GM23338 (cell line): ENCODE data around the gene MAST4. TPM values are rescaled to one million over a fixed set of nuclear protein-coding genes. Genes with fewer than 3 reads are reported as not detected.

Source experiments
- ATAC-seq: fragments of 200-7000 bp; cut with Tn5 transposase; 3 replicates; pipeline ENCODE4 v1.9.1; 2020
- DNase-seq: peaks from one replicate; pipeline ENCODE4 v3.0.0-alpha.2; 2015; ENCODE audit warnings: low spot score
- H2AFZ ChIP-seq: fragments of 200-600 bp; sonication (generic); 2 replicates; pipeline ENCODE4 v1.8.0; 2016; ENCODE audit warnings: antibody characterized with exemption, mild to moderate bottlenecking, moderate library complexity
- H3F3A ChIP-seq: fragments of 200-600 bp; sonication (generic); replicated peaks from 2 replicates; pipeline ENCODE4 v1.8.0; 2017; ENCODE audit warnings: antibody characterized with exemption, mixed run types, low read depth
- H3K27ac ChIP-seq: fragments of 200-600 bp; sonication (generic); 2 replicates; pipeline ENCODE4 v1.6.1; 2016; ENCODE audit warnings: low read depth
- H3K27me3 ChIP-seq: fragments of 200-600 bp; sonication (generic); 2 replicates; pipeline ENCODE4 v1.8.0; 2016; ENCODE audit warnings: mild to moderate bottlenecking, mixed run types, moderate library complexity; ENCODE audit not compliant: insufficient read depth
- H3K36me3 ChIP-seq: fragments of 200-600 bp; sonication (generic); 2 replicates; pipeline ENCODE4 v1.8.0; 2016; ENCODE audit warnings: mild to moderate bottlenecking; ENCODE audit not compliant: insufficient read depth
- H3K4me1 ChIP-seq: fragments of 200-600 bp; sonication (generic); 2 replicates; pipeline ENCODE4 v1.8.0; 2016; ENCODE audit warnings: mild to moderate bottlenecking, moderate library complexity; ENCODE audit not compliant: insufficient read depth
- H3K4me2 ChIP-seq: fragments of 200-600 bp; sonication (generic); 2 replicates; pipeline ENCODE4 v1.7.1; 2017; ENCODE audit warnings: mixed run types
- H3K4me3 ChIP-seq: fragments of 200-600 bp; sonication (generic); 2 replicates; pipeline ENCODE4 v1.6.1; 2016; ENCODE audit warnings: mixed run types
- H3K79me2 ChIP-seq: fragments of 200-600 bp; sonication (generic); replicated peaks from 2 replicates; pipeline ENCODE4 v1.8.0; 2017; ENCODE audit warnings: mild to moderate bottlenecking; ENCODE audit not compliant: insufficient read depth
- H3K9me2 ChIP-seq: fragments of 200-600 bp; sonication (generic); 2 replicates; pipeline ENCODE4 v1.8.0; 2017; ENCODE audit not compliant: insufficient read depth
- H4K20me1 ChIP-seq: fragments of 200-600 bp; sonication (generic); replicated peaks from 2 replicates; pipeline ENCODE4 v1.8.0; 2017; ENCODE audit warnings: mild to moderate bottlenecking; ENCODE audit not compliant: insufficient read depth
- H3K27ac Mint-ChIP-seq: 2 replicates; pipeline ENCODE4 v1.8.0; 2020; ENCODE audit warnings: inconsistent platforms, mild to moderate bottlenecking, moderate library complexity, mixed read lengths
- H3K27me3 Mint-ChIP-seq: 3 replicates; pipeline ENCODE4 v1.8.0; 2022; ENCODE audit warnings: low read depth, mild to moderate bottlenecking, moderate library complexity, mixed read lengths, inconsistent platforms; ENCODE audit not compliant: insufficient read depth, poor library complexity
- H3K36me3 Mint-ChIP-seq: 3 replicates; pipeline ENCODE4 v1.8.0; 2021; ENCODE audit warnings: low read depth, mild to moderate bottlenecking, inconsistent platforms, moderate library complexity, mixed read lengths
- H3K4me1 Mint-ChIP-seq: 3 replicates; pipeline ENCODE4 v1.8.0; 2020; ENCODE audit warnings: mild to moderate bottlenecking, inconsistent platforms, mixed read lengths
- H3K4me3 Mint-ChIP-seq: 3 replicates; pipeline ENCODE4 v1.8.0; 2021; ENCODE audit warnings: moderate library complexity, mild to moderate bottlenecking, inconsistent platforms, mixed read lengths
- H3K9me3 Mint-ChIP-seq: 3 replicates; pipeline ENCODE4 v1.8.0; 2020; ENCODE audit warnings: moderate library complexity, mild to moderate bottlenecking, inconsistent platforms, mixed read lengths
- CREB1 ChIP-seq: fragments of 250-450 bp; sonication (Bioruptor Pico); IDR thresholded peaks from 2 replicates; pipeline ENCODE4 v1.5.0; 2020; ENCODE audit warnings: low read depth, mild to moderate bottlenecking, moderate library complexity
- EZH2 ChIP-seq: fragments of 200-600 bp; sonication (generic); IDR thresholded peaks from one replicate; pipeline ENCODE4 v1.8.0; 2017; ENCODE audit warnings: antibody characterized with exemption, mild to moderate bottlenecking, low read depth; ENCODE audit not compliant: unreplicated experiment
- EZH2phosphoT487 ChIP-seq: fragments of 200-600 bp; sonication (generic); IDR thresholded peaks from one replicate; pipeline ENCODE4 v1.8.1; 2018; ENCODE audit warnings: antibody characterized with exemption; ENCODE audit not compliant: unreplicated experiment
- JUNB ChIP-seq: IDR thresholded peaks from one replicate; pipeline ENCODE4 v1.6.1; 2016; ENCODE audit warnings: antibody characterized with exemption; ENCODE audit not compliant: unreplicated experiment
- NANOG ChIP-seq: IDR thresholded peaks from 2 replicates; pipeline ENCODE4 v1.6.1; 2016; ENCODE audit warnings: antibody characterized with exemption, borderline replicate concordance
- POLR2AphosphoS5 ChIP-seq: IDR thresholded peaks from 2 replicates; pipeline ENCODE4 v1.6.1; 2016; ENCODE audit warnings: antibody characterized with exemption, low read depth
- STAT1 ChIP-seq: IDR thresholded peaks from one replicate; pipeline ENCODE4 v1.6.1; 2016; ENCODE audit warnings: antibody characterized with exemption; ENCODE audit not compliant: unreplicated experiment
- ZNF114 ChIP-seq: fragments of 250-450 bp; sonication (Bioruptor Pico); IDR thresholded peaks from 2 replicates; pipeline ENCODE4 v1.5.0; 2020; ENCODE audit warnings: mild to moderate bottlenecking, moderate library complexity
- ZNF331 ChIP-seq: fragments of 250-450 bp; sonication (Bioruptor Pico); IDR thresholded peaks from 2 replicates; pipeline ENCODE4 v1.5.0; 2020; ENCODE audit warnings: low read depth, mild to moderate bottlenecking, moderate library complexity
- polyA plus RNA-seq: library from polyadenylated mRNA; unstranded; fragments of >200 nt; fragmentation: Nextera tagmentation; extraction: Ambion mirVana; gene quantifications from 2 replicates; pipeline ENCODE4 v1.2.1, GENCODE V29; 2016
- total RNA-seq: library from RNA; depleted of rRNA; stranded (reverse); fragments of >200 nt; shearing (Covaris generic); gene quantifications from 2 replicates; pipeline ENCODE4 v1.2.3, GENCODE V29; 2014
- TF ChIP-seq, protein P1 (sequence below), 2 experiments: fragments of 200-600 bp in 1 of 2; sonication (generic) in 1 of 2; conservative IDR thresholded peaks; 2 replicates each; pipeline versions ENCODE4 v1.5.1 to v1.6.1; 2016 to 2017; ENCODE audit warnings: antibody characterized with exemption in 2 of 2, low read depth in 2 of 2, mild to moderate bottlenecking in 2 of 2, moderate library complexity in 1 of 2
- TF ChIP-seq, protein P2 (sequence below): fragments of 250-450 bp; sonication (Bioruptor Pico); IDR thresholded peaks from 2 replicates; pipeline ENCODE4 v1.5.0; 2020; ENCODE audit warnings: mild to moderate bottlenecking, moderate library complexity
- TF ChIP-seq, protein P3 (sequence below): IDR thresholded peaks from one replicate; pipeline ENCODE4 v1.6.1; 2018; ENCODE audit warnings: antibody characterized with exemption; ENCODE audit not compliant: unreplicated experiment
- TF ChIP-seq, protein P4 (sequence below): IDR thresholded peaks from 2 replicates; pipeline ENCODE4 v1.6.1; 2016; ENCODE audit warnings: antibody characterized with exemption

Gene MAST4
- total and polyA plus RNA-seq, 2 experiments from 2014 or later, result 3.6 to 8.5 TPM

DNA sequence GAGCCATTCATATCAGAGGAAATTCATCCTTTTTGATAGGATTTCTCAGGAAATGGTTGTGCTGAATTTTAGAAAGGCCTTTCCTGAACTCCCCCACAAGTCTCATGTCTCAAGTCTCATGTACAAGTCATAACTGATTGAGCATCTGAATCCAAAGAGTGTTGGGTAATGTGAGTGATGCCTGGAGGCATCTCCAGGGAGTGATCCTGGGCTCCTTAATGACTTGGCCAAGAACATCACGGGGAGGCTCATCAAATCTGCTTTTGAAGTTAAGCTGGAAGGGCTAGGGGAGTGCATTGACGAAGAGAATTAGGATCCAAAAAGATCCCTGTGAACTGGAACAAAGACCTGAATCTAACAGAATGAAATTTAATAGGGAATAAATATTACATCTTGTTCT lies 79.2 kb downstream of the MAST4 start:
- Mint-ChIP-seq H3K36me3 (no peaks in the 10 kb centered on the region), H3K4me3 (no peak overlapping the region), H3K27me3 (peaks cover 2% of the 10 kb centered on the region), H3K4me1 (peaks cover 13% of the 10 kb centered on the region), H3K27ac (no peak overlapping the region), H3K9me3 (no peaks in the 10 kb centered on the region)
- Histone ChIP-seq H3K9me2 (no peaks in the 10 kb centered on the region), H3K4me2 (no peak overlapping the region), H3K27ac (no peak overlapping the region), H3K4me1 (peaks cover 15% of the 10 kb centered on the region; the same call in 1 of the 2 replicates), H2AFZ (no peak overlapping the region), H3K36me3 (no peaks in the 10 kb centered on the region), H3K79me2 (no peaks in the 10 kb centered on the region), H4K20me1 (no peaks in the 10 kb centered on the region), H3F3A (no peaks in the 10 kb centered on the region), H3K27me3 (no peaks in the 10 kb centered on the region), H3K4me3 (no peak overlapping the region)
- ATAC-seq (no peak), DNase-seq (no peak)
- TF ChIP-seq, protein P1, sequence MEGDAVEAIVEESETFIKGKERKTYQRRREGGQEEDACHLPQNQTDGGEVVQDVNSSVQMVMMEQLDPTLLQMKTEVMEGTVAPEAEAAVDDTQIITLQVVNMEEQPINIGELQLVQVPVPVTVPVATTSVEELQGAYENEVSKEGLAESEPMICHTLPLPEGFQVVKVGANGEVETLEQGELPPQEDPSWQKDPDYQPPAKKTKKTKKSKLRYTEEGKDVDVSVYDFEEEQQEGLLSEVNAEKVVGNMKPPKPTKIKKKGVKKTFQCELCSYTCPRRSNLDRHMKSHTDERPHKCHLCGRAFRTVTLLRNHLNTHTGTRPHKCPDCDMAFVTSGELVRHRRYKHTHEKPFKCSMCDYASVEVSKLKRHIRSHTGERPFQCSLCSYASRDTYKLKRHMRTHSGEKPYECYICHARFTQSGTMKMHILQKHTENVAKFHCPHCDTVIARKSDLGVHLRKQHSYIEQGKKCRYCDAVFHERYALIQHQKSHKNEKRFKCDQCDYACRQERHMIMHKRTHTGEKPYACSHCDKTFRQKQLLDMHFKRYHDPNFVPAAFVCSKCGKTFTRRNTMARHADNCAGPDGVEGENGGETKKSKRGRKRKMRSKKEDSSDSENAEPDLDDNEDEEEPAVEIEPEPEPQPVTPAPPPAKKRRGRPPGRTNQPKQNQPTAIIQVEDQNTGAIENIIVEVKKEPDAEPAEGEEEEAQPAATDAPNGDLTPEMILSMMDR (conservative IDR thresholded peaks at IDR 0.05; ENCODE audit: low read depth in 2 of 2), result no peak
- TF ChIP-seq CREB1 (CRISPR knock-in tag) (no peak), JUNB (no peak), STAT1 (no peak), EZH2phosphoT487 (no peak), NANOG (no peak), EZH2 (no peak), POLR2AphosphoS5 (no peak), ZNF331 (no peak), ZNF114 (CRISPR knock-in tag) (no peak)
- TF ChIP-seq, protein P2, sequence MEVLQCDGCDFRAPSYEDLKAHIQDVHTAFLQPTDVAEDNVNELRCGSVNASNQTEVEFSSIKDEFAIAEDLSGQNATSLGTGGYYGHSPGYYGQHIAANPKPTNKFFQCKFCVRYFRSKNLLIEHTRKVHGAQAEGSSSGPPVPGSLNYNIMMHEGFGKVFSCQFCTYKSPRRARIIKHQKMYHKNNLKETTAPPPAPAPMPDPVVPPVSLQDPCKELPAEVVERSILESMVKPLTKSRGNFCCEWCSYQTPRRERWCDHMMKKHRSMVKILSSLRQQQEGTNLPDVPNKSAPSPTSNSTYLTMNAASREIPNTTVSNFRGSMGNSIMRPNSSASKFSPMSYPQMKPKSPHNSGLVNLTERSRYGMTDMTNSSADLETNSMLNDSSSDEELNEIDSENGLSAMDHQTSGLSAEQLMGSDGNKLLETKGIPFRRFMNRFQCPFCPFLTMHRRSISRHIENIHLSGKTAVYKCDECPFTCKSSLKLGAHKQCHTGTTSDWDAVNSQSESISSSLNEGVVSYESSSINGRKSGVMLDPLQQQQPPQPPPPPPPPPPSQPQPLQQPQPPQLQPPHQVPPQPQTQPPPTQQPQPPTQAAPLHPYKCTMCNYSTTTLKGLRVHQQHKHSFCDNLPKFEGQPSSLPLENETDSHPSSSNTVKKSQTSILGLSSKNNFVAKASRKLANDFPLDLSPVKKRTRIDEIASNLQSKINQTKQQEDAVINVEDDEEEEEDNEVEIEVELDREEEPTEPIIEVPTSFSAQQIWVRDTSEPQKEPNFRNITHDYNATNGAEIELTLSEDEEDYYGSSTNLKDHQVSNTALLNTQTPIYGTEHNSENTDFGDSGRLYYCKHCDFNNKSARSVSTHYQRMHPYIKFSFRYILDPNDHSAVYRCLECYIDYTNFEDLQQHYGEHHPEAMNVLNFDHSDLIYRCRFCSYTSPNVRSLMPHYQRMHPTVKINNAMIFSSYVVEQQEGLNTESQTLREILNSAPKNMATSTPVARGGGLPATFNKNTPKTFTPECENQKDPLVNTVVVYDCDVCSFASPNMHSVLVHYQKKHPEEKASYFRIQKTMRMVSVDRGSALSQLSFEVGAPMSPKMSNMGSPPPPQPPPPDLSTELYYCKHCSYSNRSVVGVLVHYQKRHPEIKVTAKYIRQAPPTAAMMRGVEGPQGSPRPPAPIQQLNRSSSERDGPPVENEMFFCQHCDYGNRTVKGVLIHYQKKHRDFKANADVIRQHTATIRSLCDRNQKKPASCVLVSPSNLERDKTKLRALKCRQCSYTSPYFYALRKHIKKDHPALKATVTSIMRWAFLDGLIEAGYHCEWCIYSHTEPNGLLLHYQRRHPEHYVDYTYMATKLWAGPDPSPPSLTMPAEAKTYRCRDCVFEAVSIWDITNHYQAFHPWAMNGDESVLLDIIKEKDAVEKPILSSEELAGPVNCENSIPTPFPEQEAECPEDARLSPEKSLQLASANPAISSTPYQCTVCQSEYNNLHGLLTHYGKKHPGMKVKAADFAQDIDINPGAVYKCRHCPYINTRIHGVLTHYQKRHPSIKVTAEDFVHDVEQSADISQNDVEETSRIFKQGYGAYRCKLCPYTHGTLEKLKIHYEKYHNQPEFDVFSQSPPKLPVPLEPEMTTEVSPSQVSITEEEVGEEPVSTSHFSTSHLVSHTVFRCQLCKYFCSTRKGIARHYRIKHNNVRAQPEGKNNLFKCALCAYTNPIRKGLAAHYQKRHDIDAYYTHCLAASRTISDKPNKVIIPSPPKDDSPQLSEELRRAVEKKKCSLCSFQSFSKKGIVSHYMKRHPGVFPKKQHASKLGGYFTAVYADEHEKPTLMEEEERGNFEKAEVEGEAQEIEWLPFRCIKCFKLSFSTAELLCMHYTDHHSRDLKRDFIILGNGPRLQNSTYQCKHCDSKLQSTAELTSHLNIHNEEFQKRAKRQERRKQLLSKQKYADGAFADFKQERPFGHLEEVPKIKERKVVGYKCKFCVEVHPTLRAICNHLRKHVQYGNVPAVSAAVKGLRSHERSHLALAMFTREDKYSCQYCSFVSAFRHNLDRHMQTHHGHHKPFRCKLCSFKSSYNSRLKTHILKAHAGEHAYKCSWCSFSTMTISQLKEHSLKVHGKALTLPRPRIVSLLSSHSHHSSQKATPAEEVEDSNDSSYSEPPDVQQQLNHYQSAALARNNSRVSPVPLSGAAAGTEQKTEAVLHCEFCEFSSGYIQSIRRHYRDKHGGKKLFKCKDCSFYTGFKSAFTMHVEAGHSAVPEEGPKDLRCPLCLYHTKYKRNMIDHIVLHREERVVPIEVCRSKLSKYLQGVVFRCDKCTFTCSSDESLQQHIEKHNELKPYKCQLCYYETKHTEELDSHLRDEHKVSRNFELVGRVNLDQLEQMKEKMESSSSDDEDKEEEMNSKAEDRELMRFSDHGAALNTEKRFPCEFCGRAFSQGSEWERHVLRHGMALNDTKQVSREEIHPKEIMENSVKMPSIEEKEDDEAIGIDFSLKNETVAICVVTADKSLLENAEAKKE (CRISPR knock-in tag), result no peak
- TF ChIP-seq, protein P3, sequence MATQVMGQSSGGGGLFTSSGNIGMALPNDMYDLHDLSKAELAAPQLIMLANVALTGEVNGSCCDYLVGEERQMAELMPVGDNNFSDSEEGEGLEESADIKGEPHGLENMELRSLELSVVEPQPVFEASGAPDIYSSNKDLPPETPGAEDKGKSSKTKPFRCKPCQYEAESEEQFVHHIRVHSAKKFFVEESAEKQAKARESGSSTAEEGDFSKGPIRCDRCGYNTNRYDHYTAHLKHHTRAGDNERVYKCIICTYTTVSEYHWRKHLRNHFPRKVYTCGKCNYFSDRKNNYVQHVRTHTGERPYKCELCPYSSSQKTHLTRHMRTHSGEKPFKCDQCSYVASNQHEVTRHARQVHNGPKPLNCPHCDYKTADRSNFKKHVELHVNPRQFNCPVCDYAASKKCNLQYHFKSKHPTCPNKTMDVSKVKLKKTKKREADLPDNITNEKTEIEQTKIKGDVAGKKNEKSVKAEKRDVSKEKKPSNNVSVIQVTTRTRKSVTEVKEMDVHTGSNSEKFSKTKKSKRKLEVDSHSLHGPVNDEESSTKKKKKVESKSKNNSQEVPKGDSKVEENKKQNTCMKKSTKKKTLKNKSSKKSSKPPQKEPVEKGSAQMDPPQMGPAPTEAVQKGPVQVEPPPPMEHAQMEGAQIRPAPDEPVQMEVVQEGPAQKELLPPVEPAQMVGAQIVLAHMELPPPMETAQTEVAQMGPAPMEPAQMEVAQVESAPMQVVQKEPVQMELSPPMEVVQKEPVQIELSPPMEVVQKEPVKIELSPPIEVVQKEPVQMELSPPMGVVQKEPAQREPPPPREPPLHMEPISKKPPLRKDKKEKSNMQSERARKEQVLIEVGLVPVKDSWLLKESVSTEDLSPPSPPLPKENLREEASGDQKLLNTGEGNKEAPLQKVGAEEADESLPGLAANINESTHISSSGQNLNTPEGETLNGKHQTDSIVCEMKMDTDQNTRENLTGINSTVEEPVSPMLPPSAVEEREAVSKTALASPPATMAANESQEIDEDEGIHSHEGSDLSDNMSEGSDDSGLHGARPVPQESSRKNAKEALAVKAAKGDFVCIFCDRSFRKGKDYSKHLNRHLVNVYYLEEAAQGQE, result no peak
- TF ChIP-seq, protein P4, sequence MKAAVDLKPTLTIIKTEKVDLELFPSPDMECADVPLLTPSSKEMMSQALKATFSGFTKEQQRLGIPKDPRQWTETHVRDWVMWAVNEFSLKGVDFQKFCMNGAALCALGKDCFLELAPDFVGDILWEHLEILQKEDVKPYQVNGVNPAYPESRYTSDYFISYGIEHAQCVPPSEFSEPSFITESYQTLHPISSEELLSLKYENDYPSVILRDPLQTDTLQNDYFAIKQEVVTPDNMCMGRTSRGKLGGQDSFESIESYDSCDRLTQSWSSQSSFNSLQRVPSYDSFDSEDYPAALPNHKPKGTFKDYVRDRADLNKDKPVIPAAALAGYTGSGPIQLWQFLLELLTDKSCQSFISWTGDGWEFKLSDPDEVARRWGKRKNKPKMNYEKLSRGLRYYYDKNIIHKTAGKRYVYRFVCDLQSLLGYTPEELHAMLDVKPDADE, result no peak
